Thyroid gland (tissue), 4 donors: Measurements from ENCODE around the gene CCDC85A.

Source experiments
- POLR2A ChIP-seq, 2 donors: fragments of 450-650 bp; IDR thresholded peaks; one replicate each; pipeline ENCODE4 v1.6.1; 2017; ENCODE audit warnings: antibody characterized with exemption in 2 of 2, mild to moderate bottlenecking in 2 of 2, moderate library complexity in 1 of 2
- TF ChIP-seq, protein P1 (sequence below), 6 experiments: fragments of 200-600 bp in 3 of 6; fragments of 450-650 bp in 3 of 6; sonication (generic) in 3 of 6; IDR thresholded peaks; one replicate each; pipeline ENCODE4 v1.5.1; 2016 to 2019; ENCODE audit warnings: antibody characterized with exemption in 6 of 6, mild to moderate bottlenecking in 2 of 6, inconsistent platforms in 1 of 6, moderate library complexity in 1 of 6

- TF ChIP-seq, protein P1, sequence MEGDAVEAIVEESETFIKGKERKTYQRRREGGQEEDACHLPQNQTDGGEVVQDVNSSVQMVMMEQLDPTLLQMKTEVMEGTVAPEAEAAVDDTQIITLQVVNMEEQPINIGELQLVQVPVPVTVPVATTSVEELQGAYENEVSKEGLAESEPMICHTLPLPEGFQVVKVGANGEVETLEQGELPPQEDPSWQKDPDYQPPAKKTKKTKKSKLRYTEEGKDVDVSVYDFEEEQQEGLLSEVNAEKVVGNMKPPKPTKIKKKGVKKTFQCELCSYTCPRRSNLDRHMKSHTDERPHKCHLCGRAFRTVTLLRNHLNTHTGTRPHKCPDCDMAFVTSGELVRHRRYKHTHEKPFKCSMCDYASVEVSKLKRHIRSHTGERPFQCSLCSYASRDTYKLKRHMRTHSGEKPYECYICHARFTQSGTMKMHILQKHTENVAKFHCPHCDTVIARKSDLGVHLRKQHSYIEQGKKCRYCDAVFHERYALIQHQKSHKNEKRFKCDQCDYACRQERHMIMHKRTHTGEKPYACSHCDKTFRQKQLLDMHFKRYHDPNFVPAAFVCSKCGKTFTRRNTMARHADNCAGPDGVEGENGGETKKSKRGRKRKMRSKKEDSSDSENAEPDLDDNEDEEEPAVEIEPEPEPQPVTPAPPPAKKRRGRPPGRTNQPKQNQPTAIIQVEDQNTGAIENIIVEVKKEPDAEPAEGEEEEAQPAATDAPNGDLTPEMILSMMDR (IDR thresholded peaks at IDR 0.05), result no peak
- TF ChIP-seq POLR2A (IDR thresholded peaks at IDR 0.05), result no peak
These were observed 80.1 kb downstream of the CCDC85A start for GRCh38 chr2:56263876-56264275.
